ENCODE results near the gene SOD2.
A peak's percentile ranks its signal among the peaks of the same experiment; 100 is the strongest.
"Not testable (repeated sequence)": the region's sequence is repeated elsewhere in the genome, so short reads cannot be mapped to it uniquely, and the experiment has no call there.

Gene SOD2

DNA sequence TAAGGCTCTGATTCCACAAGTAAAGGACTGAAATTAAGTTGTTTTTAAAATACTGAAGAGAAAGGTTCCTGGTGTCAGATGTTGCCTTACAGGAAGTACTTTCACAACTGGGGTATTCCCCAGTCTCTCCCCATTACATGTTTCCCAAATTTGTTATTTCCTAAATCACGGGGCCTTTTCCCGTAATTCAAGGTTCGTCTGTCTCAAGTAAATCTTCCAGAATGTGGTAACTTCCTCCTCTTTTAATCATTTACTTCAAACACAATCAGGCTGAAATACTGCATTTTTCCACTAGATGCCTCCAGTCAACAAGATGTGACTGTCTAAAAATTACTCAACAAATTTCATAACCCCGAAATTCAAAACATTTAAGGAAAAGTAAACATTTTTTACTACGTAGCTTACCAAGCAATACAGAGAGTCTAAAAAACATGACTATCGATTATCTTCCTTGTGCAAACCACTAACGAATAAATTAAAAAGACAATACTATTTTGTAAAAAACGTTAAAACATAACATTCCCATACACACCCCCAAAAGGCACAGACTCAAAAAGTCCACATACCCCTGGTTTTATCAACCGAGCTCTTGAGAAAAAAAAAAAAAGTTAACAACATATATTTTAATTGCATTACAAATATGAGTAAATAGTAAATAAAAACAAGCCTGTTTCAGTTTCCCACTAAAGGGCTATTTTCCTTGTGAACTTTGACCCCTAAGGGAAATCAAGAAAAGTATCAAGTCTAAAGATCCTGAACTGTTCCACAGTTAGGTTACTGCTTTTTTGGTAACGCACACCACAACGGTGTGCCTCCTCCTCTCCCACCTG, 1.7 kb downstream of the SOD2 start:
- peak; percentile 66 for TF ChIP-seq CTCF (IDR thresholded peaks at IDR 0.05; ENCODE audit: control insufficient read depth, insufficient read depth, low read depth, low read length, missing control alignments)
- H3K4me3 ChIP-seq (ENCODE audit: control insufficient read depth, low read depth, low read length): peak overlapping the region; percentile 75
- DNase-seq (ENCODE audit: low read depth): peak; percentile 79

DNA sequence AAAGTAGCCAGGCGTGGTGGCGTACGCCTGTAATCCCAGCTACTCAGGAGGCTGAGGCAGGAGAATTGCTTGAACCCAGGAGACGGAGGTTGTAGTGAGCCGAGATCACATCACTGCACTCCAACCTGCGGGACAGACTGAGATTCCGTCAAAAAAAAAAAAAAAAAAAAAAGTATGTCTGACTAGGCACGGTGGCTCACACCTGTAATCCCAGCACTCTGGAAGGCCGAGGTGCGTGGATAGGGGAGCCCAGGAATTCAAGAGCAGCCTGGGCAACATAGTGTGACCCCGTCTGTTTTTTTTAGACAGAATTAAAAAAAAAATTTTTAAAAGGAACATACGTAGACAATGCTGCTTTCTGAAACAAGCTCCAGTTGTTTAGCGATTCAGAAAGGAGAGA, 2.9 kb downstream of the SOD2 start:
- DNase-seq (ENCODE audit: low read depth); H3K4me3 ChIP-seq (ENCODE audit: control insufficient read depth, low read depth, low read length): not testable (repeated sequence)

DNA sequence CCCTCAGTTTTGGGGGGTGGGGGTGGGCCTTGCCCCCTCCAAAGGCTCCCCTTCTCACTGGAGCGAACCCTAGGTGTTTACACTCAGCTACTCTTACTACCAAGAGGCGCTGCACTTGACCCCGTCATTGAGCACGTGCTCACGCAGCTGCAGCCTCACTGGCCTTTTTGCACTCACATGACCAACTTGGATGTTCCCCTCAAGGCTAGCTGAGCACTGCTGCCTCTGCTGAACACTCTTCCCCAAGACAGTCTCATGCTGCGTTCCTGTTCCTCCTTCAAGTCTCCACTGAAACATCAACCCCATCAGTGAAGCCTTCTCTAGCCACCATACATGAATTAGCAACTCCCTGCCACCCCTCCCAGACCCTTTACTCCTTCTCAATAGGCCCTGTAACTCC, 4.0 kb downstream of the SOD2 start:
- TF ChIP-seq CTCF (IDR thresholded peaks at IDR 0.05; ENCODE audit: control insufficient read depth, insufficient read depth, low read depth, low read length, missing control alignments): no peak
- H3K4me3 ChIP-seq (ENCODE audit: control insufficient read depth, low read depth, low read length): no peak overlapping the region
- no peak for DNase-seq (ENCODE audit: low read depth)

DNA sequence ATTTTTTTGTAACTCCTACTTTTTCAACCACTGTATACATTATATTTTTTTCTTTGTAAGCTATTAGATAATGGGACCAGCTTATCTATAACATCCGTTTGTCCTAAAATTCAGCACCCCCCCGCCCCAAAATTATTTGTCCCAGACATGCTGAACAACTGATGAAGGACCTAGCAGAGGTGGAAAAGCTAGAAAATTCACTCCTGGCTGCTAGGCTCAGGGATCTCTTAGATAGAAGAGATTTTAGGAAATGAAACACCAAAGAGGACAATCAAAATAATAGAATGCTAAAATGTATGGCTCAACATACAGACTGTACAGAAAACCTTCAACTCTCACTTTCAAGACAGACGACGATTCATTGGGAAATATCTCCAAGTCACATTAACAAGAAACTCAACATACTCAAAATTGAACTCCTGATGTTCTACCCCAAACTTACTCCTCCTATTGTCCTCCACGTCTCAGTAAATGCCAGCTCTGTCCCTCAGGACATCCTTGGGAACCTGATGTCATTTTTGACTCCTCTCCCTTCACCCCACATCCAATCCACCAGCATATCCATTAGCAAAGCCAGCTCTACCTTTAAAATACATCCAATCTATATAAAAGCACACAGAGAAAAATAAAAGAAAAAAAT, 4.7 kb downstream of the SOD2 start:
- H3K4me3 ChIP-seq (ENCODE audit: control insufficient read depth, low read depth, low read length): no peak overlapping the region

DNA sequence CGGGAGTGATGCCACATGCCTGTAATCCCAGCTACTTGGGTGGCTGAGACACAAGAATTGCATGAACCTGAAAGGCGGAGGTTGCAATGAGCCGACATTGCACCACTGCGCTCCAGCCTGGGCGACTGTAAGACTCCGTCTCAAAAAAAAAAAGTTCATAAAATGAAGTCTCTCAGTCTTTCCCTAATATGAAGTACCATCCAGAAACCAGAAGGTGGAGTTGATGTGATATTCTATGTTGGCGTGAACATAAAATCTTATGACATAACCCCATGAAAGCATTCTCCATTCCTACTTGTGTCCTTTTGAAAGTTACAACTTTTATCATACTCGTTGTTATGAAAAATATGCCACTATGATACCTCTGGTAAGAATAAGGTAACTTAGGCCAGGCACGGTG, 5.7 kb downstream of the SOD2 start:
- TF ChIP-seq CTCF (IDR thresholded peaks at IDR 0.05; ENCODE audit: control insufficient read depth, insufficient read depth, low read depth, low read length, missing control alignments): peak; percentile 8
- H3K4me3 ChIP-seq (ENCODE audit: control insufficient read depth, low read depth, low read length): no peak overlapping the region
- DNase-seq (ENCODE audit: low read depth): no peak

More for the DNA sequence above, 4.7 kb downstream of the SOD2 start:
- TF ChIP-seq CTCF (IDR thresholded peaks at IDR 0.05; ENCODE audit: control insufficient read depth, insufficient read depth, low read depth, low read length, missing control alignments): no peak
- no peak for DNase-seq (ENCODE audit: low read depth)

GRCh38 chr6:159686703-159687102, 6.3 kb downstream of the SOD2 start:
- no peak for DNase-seq (ENCODE audit: low read depth)
- no peak overlapping the region for H3K4me3 ChIP-seq (ENCODE audit: control insufficient read depth, low read depth, low read length)
- no peak for TF ChIP-seq CTCF (IDR thresholded peaks at IDR 0.05; ENCODE audit: control insufficient read depth, insufficient read depth, low read depth, low read length, missing control alignments)

DNA sequence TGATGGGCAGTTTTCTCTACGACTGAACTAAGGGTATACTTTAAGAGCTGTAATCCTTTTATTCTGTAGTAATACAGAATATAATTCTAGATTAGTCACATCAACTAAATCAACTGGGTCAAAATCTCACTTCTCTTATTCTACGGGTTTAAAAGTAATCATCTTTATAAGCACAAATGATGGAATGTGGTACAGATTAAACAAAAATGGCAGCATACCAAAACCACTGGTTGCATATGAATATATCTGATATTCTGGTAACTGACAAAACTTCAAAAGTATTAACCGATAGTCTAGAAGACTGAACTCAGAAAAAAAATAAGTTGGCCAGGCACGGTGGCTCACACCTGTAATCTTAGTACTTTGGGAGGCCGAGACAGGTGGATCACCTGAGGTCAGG, 7.0 kb downstream of the SOD2 start:
- TF ChIP-seq CTCF (IDR thresholded peaks at IDR 0.05; ENCODE audit: control insufficient read depth, insufficient read depth, low read depth, low read length, missing control alignments): no peak
- DNase-seq (ENCODE audit: low read depth): no peak
- H3K4me3 ChIP-seq (ENCODE audit: control insufficient read depth, low read depth, low read length): no peak overlapping the region

Measured in AG09309 (cell line).